NCI-H2196 treated with DMSO at 0.1 percent for 48 hours (cell line): ENCODE measurements around the gene STRIP2.
"Not testable (repeated sequence)": the region's sequence is repeated elsewhere in the genome, so short reads cannot be mapped to it uniquely, and the experiment has no call there.

Experiments
- DNase-seq: peaks from one replicate; lab custom pipeline; 2025; ENCODE audit not compliant: unreplicated experiment; lab: John Stamatoyannopoulos, UW

STRIP2 gene

DNA sequence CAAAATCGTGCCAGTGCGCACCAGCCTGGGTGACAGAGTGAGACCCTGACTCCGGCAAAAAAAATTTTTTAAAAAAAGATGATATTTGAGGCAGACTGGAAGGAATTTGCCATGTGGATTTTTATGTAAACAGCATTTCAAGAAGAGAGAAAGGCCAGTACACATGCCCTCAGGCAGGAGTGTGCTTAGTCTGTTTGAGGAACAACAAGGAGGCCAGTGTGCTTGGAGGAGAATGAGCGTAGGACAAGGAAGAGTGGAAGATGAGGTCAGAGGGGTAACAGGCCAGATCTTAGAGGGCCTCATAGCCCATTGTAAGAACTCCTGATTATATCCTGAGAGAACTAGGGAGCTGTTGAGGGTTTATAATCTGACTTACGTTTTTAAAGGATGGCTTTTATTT is 17.2 kb upstream of the STRIP2 start:
- no peak for DNase-seq

DNA sequence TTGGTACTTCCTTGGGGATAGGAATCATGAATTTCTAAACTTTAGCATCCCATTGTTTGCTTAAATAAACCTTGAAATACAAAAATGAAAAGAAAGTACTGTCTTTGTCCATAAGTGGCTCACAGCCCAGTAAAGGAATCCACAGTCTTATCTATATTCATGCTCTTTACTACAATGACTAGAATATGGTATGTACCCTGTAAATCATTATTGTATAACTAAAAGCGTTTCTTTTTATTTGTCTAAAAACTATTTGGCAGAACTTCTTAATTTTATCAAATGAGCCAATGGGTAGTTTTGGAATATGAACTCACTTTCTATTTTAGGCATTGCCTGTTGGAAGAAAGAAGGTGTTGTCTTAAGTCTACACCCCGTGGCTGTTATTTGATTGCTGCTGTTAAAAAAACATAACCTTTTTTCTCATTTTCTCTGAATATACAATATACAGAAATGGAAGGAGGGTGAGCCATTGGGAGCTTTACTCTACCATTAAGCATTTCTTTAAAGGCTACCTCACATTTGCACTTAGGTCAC is 12.4 kb upstream of the STRIP2 start:
- DNase-seq: no peak

DNA sequence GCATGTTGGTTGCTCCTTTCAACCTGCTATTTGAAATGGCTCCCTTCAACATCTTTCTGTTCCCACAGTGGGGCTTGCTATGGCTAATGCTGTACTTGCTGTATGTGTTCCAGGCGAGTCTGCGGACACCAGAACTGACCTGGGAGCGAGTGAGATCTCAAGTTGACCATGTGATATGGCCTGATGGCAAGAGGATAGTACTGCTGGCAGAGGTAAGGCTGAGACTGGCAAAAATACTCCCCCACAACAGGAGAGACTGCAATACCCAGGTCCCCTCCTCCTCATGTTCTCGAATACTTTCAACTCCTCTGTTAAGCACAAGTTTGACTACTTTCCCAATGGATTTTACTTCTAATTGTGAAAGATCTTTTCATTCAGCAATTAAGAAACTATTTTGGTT is 11.5 kb upstream of the STRIP2 start:
- no peak for DNase-seq

DNA sequence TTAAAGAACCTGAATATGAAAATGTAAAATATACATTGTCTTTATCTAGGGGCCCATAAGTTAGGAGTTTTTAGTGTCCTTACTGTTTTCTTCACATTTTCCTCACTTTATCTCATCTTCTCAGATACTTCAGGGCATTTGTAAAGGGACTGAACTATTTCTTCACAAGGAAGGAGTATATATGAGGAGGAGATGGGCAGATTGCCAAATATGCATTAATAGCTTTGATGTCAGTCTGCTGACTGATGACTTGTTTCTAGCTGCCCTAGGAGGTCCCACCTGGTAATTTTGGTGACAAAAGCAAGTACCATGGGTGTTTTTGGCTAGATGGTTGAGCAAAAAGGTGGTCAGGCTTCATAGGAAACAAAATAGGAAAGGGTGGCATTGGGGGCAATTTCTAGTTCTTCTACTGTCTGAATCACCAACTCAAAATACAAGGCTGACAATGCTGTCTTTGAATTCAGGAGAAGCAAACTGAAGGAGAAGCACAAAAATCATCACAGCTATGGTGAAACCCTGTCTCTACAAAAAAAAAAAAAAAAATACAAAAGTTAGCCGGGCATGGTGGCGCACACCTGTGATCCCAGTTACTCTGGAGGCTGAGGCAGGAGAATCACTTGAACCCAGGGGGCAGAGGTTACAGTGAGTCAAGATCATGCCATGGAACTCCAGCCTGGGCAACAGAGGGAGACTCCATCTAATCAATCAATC is 10.4 kb upstream of the STRIP2 start:
- no peak for DNase-seq

- DNase-seq: no peak
Observed at GRCh38 chr7:129426482-129426881, 7.8 kb upstream of the STRIP2 start.

DNA sequence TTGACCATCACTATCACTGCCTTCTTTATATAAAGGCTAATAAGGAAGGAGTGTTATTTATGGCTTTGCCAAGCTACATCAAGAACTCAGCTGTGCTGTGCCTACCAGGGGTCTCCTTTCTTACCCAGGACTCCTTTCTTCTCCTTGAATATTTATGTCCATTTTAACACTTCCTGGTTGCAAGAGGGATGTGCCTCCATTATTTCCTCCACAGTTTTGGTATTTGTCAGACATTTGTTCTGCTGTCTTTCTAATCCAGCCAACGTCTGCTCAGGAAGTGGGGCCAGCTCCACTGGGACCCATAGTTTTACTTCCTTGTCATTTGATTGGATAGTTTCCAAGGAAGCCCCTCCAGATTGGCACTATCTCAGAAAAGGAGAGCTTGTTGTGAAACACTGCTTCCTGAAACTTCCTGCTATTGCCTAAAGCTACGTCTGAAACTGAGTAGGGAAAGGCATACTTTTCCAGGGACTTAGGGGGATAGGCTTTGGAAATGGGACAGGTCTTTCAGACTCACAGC is 6.6 kb upstream of the STRIP2 start:
- DNase-seq: no peak

GRCh38 chr7:129431911-129432643 is 2.2 kb upstream of the STRIP2 start:
- no peak for DNase-seq

DNA sequence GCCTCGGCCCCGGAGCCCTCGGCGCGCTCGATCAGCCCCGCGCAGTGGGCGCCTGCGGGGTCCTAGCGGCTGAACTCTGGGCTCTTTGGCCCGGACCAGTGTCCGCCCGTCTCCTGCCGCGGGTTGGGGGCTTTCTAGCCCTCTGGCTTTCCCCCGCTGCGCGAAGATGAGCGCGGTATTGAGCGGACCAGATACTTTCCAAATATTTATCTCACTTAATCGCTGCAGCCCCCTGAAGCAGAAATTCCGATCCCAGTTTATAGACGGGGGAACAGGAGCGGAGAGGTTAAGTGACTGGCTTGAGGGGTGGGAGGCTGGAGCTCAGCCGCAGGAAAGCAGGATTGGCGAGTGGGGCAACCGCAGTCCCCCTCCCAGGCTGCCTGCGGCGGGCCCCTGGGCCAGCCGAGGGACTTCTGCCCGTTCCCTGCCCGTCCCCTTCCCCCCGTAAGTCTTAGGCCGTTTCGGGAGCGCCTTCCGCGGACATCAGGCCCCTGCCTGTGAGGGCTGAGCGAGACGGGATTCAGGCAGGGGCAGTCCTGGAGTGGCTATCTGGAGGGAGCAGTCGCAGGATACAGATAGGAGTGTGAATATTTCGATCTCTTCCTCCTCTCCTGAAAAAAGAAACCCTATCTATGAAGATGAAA is 565 bp downstream of the STRIP2 start:
- DNase-seq: no peak

DNA sequence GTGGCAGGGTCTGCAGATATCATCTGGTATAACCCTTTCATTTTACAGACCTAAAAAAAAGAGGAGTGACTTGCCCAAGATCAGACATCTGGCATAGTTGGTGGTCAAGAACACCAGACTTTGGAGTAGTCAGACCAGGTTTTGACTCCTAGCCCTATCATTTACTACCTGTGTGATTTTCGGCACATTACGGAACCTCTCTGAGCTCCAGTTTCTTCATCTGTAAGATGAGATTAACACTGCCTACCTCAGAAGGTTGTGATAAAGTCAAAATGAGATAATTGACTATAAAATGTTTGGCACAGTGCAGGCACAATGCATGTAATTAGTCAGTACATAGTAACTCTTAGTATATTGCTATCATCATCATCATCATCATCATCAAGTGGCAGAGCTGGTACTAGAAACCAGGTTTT is 1.2 kb downstream of the STRIP2 start:
- no peak for DNase-seq

GRCh38 chr7:129436335-129436923 is 2.2 kb downstream of the STRIP2 start:
- peak; percentile 24 for DNase-seq

DNA sequence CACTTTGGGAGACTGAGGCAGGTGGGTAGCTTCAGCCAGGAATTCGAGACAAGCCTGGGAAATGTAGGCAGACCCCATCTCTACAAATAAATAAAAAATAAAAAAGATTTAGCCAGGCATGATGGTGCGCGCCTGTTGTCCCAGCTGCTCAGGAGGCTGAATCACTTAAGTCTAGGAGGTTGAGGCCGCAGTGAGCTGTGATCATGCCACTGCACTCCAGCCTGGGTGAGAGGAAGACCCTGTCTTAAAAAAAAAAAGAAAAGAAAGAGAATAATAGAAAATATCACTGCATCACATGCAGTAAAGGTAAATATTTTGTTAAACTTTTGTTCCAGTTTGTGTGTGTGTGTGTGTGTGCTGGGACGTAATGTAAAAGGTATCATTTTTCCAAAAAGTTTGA is 3.0 kb downstream of the STRIP2 start:
- no peak for DNase-seq

DNA sequence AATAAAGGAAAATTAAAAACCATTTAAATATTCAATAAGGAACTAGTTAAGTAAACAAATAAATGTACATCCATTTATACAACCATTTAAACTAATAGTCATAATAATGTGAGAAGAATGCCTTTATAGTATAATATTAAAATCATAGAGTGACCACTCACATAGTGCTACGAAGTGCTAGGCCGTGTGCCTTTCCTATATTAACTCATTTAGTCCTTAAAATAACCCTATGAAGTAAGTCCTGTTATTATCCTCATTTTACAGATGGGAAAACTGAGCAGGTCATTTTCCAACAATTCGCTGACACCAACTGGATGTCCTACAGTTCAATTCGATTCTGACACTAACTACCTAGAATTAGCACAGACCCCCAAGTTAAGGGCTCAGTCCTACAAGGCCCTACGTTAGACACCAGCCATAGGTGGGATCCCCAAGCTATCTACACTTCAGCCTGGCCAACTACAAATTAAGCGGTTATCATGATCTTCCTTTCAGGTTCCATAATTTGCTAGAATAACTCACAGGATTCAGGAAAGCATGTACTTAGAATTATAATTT is 4.1 kb downstream of the STRIP2 start:
- DNase-seq: no peak

DNA sequence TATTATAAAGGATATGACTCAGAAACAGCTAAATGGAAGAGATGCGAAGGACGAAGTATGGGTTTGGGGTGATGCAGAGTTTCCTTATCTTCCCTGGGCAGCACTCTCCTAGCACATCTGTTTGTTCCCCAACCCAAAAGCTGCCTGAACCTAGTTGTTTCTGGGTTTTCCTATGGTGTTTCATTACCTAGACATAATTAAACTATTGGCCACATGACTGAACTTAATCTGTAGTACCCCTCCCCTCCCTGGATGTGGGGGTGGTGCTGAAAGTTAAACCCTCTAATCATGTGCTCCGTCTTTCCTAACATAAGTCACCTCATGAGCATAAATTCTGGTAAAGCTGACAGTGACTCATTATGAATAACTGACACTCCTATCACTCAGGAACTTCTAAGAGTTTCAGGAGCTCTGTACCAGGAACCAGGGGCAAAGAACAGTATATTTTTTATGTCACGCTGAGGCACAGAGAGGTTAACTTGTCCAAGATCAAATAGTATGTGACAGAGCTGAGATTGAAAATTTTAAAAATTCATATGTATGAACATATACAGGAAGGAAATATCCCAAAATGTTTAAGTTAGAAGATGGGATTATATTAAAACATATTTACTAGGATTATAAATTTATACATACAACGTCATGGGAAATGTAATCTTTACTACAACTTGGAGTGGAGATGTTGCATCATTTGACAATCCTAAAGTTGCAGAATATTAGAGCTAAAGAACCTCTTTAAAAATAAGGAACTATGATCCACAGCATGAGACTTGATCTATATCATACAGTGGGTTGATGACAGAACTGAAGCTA is 4.8 kb downstream of the STRIP2 start:
- no peak for DNase-seq

GRCh38 chr7:129439963-129440625 is 5.9 kb downstream of the STRIP2 start:
- no peak for DNase-seq

- DNase-seq: no peak
Observed at GRCh38 chr7:129443612-129444011, 9.4 kb downstream of the STRIP2 start.

GRCh38 chr7:129444776-129445175 is 10.5 kb downstream of the STRIP2 start:
- not testable (repeated sequence) for DNase-seq

DNA sequence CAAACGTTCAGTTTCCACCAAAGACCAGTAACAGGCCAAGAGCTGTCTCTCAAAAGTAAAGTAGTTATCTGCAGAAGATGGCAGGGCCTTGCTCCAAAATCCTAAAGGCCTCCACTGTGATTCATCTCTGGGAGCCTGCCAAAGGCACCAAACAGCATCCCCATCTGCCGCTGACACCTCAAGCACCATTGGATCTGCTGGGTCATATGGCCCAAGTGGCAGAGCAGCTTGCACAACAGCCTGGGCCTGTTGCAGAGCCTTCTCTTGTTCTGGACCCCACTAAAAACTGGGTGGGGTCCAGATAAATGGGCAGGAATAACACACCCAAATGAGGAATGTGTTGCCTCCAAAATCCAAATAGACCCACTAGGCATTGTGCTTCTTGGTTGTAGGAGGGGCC is 12.7 kb downstream of the STRIP2 start:
- not testable (repeated sequence) for DNase-seq

DNA sequence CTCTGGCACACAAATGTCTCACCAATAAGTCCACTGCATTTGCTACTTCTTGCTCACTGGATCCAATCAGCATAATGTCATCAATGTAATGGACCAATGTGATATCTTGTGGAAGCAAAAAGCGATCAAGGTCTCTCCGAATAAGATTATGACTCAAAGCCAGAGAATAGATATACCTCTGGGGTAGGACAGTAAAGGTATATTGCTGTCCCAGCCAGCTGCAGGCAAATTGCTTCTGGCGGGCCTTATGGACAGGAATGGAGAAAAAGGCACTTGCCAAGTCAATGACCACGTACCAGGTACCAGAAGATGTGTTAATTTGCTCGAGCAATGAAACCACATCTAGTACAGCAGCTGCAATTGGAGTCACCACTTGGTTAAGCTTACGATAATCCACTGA is 13.2 kb downstream of the STRIP2 start:
- DNase-seq: not testable (repeated sequence)

GRCh38 chr7:129448608-129449007 is 14.4 kb downstream of the STRIP2 start:
- not testable (repeated sequence) for DNase-seq

DNA sequence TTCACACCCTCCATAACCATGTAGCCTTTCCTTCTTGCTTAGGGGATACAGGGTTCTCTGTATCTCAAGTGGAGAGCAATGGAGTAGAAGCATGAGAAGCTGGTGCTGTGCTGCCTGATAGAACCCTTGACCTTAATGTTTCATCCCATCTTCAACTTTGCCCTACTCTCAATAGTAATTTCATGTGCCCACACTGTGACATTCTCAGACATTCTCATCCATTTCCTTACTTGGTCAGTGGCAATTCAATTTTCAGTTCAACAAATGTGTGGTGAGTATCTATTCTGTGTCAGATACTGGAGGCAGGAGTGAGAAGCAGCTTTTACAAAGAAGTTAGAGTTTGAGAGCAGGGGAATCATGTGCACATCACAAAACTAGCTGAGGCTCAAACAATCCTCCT is 16.1 kb downstream of the STRIP2 start:
- no peak for DNase-seq
